Measurements from ENCODE around the gene GSDME. TPM values are rescaled to one million over a fixed set of nuclear protein-coding genes. Genes with fewer than 3 reads are reported as not detected.
A peak's percentile ranks its signal among the peaks of the same experiment; 100 is the strongest.

Gene GSDME
- total RNA-seq, 3 donors from 2014 or later (not counting 1 experiment from before 2014, with no cell fraction given), result 0.20 to 0.31 TPM; not detected in 1

- no peaks in the 10 kb centered on the region for H3K27me3 ChIP-seq (ENCODE audit: control insufficient read depth, insufficient read depth, low read length)
- no peak overlapping the region for H3K4me3 ChIP-seq (ENCODE audit: low read length)
- no peak overlapping the region for H3K27ac ChIP-seq (ENCODE audit: low read length)
- Mint-ChIP-seq H3K4me3 (no peak overlapping the region), H3K36me3 (no peaks in the 10 kb centered on the region), H3K27ac (no peak overlapping the region), H3K4me1 (no peaks in the 10 kb centered on the region), H3K9me3 (no peaks in the 10 kb centered on the region), H3K27me3 (ENCODE audit: low read depth in 2 of 2) (no peaks in the 10 kb centered on the region)
- intact Hi-C loops (cut with micrococcal nuclease), result loop anchor here (1.0 to 10.0 kb wide), 5 partner anchors 263 to 1121 kb away; no protein-coding TSS in a partner anchor
- peak; percentile 84 for TF ChIP-seq CTCF (IDR thresholded peaks at IDR 0.05)
- no peaks in the 10 kb centered on the region for H3K9me3 ChIP-seq (ENCODE audit: control insufficient read depth, insufficient read depth, low read length)
- H3K36me3 ChIP-seq (ENCODE audit: control insufficient read depth, insufficient read depth, low read length), result no peaks in the 10 kb centered on the region
- no peaks in the 10 kb centered on the region for H3K4me1 ChIP-seq (ENCODE audit: control insufficient read depth, insufficient read depth, low read length)
- DNase-seq (peak in 1 of 2 donors; percentile 72), ATAC-seq (peak in 2 of 3 donors; percentile 47 to 54)
- WGBS (ENCODE audit: insufficient coverage), result 41% methylated on average over 3 of the region's 4 CpGs
These were observed 91.5 kb downstream of the GSDME start for GRCh38 chr7:24665564-24666294.

GRCh38 chr7:24660546-24660945 is 96.7 kb downstream of the GSDME start:
- intact Hi-C loops (cut with micrococcal nuclease), result loop anchor here (10.0 kb wide), 1 partner anchor 1116 kb away; no protein-coding TSS in a partner anchor
- no CpG with 5 or more reads among the region's 2 CpGs for WGBS (ENCODE audit: insufficient coverage)
- no peaks in the 10 kb centered on the region for H3K9me3 Mint-ChIP-seq

GRCh38 chr7:24659505-24659904 is 97.8 kb downstream of the GSDME start:
- 74% methylated on average over 2 of the region's 2 CpGs for WGBS (ENCODE audit: insufficient coverage)

More at GRCh38 chr7:24660546-24660945, 96.7 kb downstream of the GSDME start:
- H3K4me1 ChIP-seq (ENCODE audit: control insufficient read depth, insufficient read depth, low read length), result no peaks in the 10 kb centered on the region
- no peak for ATAC-seq
- DNase-seq, result no peak
- H3K27me3 ChIP-seq (ENCODE audit: control insufficient read depth, insufficient read depth, low read length), result no peaks in the 10 kb centered on the region
- no peak for TF ChIP-seq CTCF (IDR thresholded peaks at IDR 0.05)
- no peaks in the 10 kb centered on the region for H3K36me3 ChIP-seq (ENCODE audit: control insufficient read depth, insufficient read depth, low read length)
- no peak overlapping the region for H3K27ac ChIP-seq (ENCODE audit: low read length)
- no peaks in the 10 kb centered on the region for H3K9me3 ChIP-seq (ENCODE audit: control insufficient read depth, insufficient read depth, low read length)
- H3K4me3 ChIP-seq (ENCODE audit: low read length), result no peak overlapping the region
- no peaks in the 10 kb centered on the region for H3K36me3 Mint-ChIP-seq
- no peaks in the 10 kb centered on the region for H3K4me1 Mint-ChIP-seq
- no peaks in the 10 kb centered on the region for H3K27me3 Mint-ChIP-seq (ENCODE audit: low read depth in 2 of 2)
- H3K4me3 Mint-ChIP-seq, result no peak overlapping the region
- H3K27ac Mint-ChIP-seq, result no peak overlapping the region

More at GRCh38 chr7:24659505-24659904, 97.8 kb downstream of the GSDME start:
- no peaks in the 10 kb centered on the region for H3K4me1 Mint-ChIP-seq
- ATAC-seq (no peak), DNase-seq (no peak)
- H3K4me3 ChIP-seq (ENCODE audit: low read length), result no peak overlapping the region
- H3K4me1 ChIP-seq (ENCODE audit: control insufficient read depth, insufficient read depth, low read length), result no peaks in the 10 kb centered on the region
- no peak overlapping the region for H3K27ac Mint-ChIP-seq
- no peaks in the 10 kb centered on the region for H3K9me3 ChIP-seq (ENCODE audit: control insufficient read depth, insufficient read depth, low read length)
- intact Hi-C loops (cut with micrococcal nuclease), result no loop called here
- H3K9me3 Mint-ChIP-seq, result no peaks in the 10 kb centered on the region
- no peak for TF ChIP-seq CTCF (IDR thresholded peaks at IDR 0.05)
- H3K27me3 ChIP-seq (ENCODE audit: control insufficient read depth, insufficient read depth, low read length), result no peaks in the 10 kb centered on the region
- H3K27ac ChIP-seq (ENCODE audit: low read length), result no peak overlapping the region
- H3K4me3 Mint-ChIP-seq, result no peak overlapping the region
- H3K27me3 Mint-ChIP-seq (ENCODE audit: low read depth in 2 of 2), result no peaks in the 10 kb centered on the region
- H3K36me3 Mint-ChIP-seq, result no peaks in the 10 kb centered on the region
- H3K36me3 ChIP-seq (ENCODE audit: control insufficient read depth, insufficient read depth, low read length), result no peaks in the 10 kb centered on the region
